Tibial artery (tissue), 4 donors: ENCODE data around the gene DMD.

Source experiments
- DNase-seq, 2 donors: peaks; one replicate each; pipeline ENCODE4 v3.0.0-alpha.2; 2019
- H3K27ac ChIP-seq, 2 donors: fragments of 200-600 bp; sonication (generic) in 1 of 2; 1 replicate in 1 of 2; 2 replicates in 1 of 2; pipeline ENCODE4 v1.5.1; 2018 to 2019; ENCODE audit warnings: mild to moderate bottlenecking in 1 of 2
- H3K27me3 ChIP-seq, 2 donors: fragments of 200-600 bp; sonication (generic) in 1 of 2; one replicate each; pipeline versions ENCODE4 v1.5.1 to v1.6.0; 2016 to 2019
- H3K36me3 ChIP-seq, 3 donors: fragments of 200-600 bp; sonication (generic) in 2 of 3; one replicate each; pipeline ENCODE4 v1.5.1; 2016 to 2019; ENCODE audit warnings: mild to moderate bottlenecking in 2 of 3
- H3K4me1 ChIP-seq, 4 donors: fragments of 200-600 bp; sonication (generic) in 2 of 4; 1 replicate in 3 of 4; 2 replicates in 1 of 4; pipeline ENCODE4 v1.5.1; 2016 to 2019
- H3K4me3 ChIP-seq, 2 donors: fragments of 200-600 bp; sonication (generic) in 1 of 2; 1 replicate in 1 of 2; 2 replicates in 1 of 2; pipeline ENCODE4 v1.5.1; 2018 to 2019; ENCODE audit warnings: mild to moderate bottlenecking in 2 of 2
- H3K9me3 ChIP-seq, 3 donors: fragments of 200-600 bp; sonication (generic) in 1 of 3; one replicate each; pipeline ENCODE4 v1.5.1; 2016 to 2019
- CTCF ChIP-seq, 2 experiments: fragments of 200-600 bp in 1 of 2; fragments of 450-650 bp in 1 of 2; IDR thresholded peaks; one replicate each; pipeline ENCODE4 v1.5.1; 2017 to 2019; ENCODE audit warnings: antibody characterized with exemption in 2 of 2, mild to moderate bottlenecking in 1 of 2, moderate library complexity in 1 of 2
- intact Hi-C: fragments of 100-400 bp; cut with DNase I; formaldehyde crosslinking; loops from one replicate; pipeline ENCODE4 v1.15.0; 2023; ENCODE audit warnings: low total_unique reads

Gene DMD

GRCh38 chrX:33178690-33179089 lies 32.7 kb downstream of the DMD start:
- DNase-seq, result no peak
- H3K9me3 ChIP-seq, result no peaks in the 10 kb centered on the region
- intact Hi-C loops, result no loop called here
- peaks cover 0 to 8% (median 0%) of the 10 kb centered on the region in 4 donors for H3K4me1 ChIP-seq
- H3K27ac ChIP-seq, result no peak overlapping the region
- H3K36me3 ChIP-seq, result no peaks in the 10 kb centered on the region
- H3K27me3 ChIP-seq, result no peaks in the 10 kb centered on the region
- H3K4me3 ChIP-seq, result no peak overlapping the region
- no peak for TF ChIP-seq CTCF (IDR thresholded peaks at IDR 0.05)

- Histone ChIP-seq H3K4me3 (no peak overlapping the region), H3K36me3 (no peaks in the 10 kb centered on the region), H3K9me3 (no peaks in the 10 kb centered on the region), H3K4me1 (peaks cover 0 to 5% (median 0%) of the 10 kb centered on the region in 4 donors), H3K27me3 (no peaks in the 10 kb centered on the region), H3K27ac (no peak overlapping the region)
- TF ChIP-seq CTCF (IDR thresholded peaks at IDR 0.05), result no peak
- DNase-seq, result no peak
- intact Hi-C loops, result no loop called here
Measured at GRCh38 chrX:33178218-33178617, 33.1 kb downstream of the DMD start.

GRCh38 chrX:33175201-33175600 lies 36.1 kb downstream of the DMD start:
- Histone ChIP-seq H3K4me3 (no peak overlapping the region), H3K4me1 (no peaks in the 10 kb centered on the region), H3K27me3 (no peaks in the 10 kb centered on the region), H3K9me3 (no peaks in the 10 kb centered on the region), H3K36me3 (no peaks in the 10 kb centered on the region), H3K27ac (no peak overlapping the region)
- no peak for DNase-seq
- intact Hi-C loops, result no loop called here
- TF ChIP-seq CTCF (IDR thresholded peaks at IDR 0.05), result no peak

- H3K27ac ChIP-seq, result no peak overlapping the region
- no peaks in the 10 kb centered on the region for H3K9me3 ChIP-seq
- H3K36me3 ChIP-seq, result no peaks in the 10 kb centered on the region
- DNase-seq, result no peak
- no peak overlapping the region for H3K4me3 ChIP-seq
- intact Hi-C loops, result no loop called here
- no peaks in the 10 kb centered on the region for H3K4me1 ChIP-seq
- no peak for TF ChIP-seq CTCF (IDR thresholded peaks at IDR 0.05)
- H3K27me3 ChIP-seq, result no peaks in the 10 kb centered on the region
Measured at GRCh38 chrX:33171041-33171440, 40.3 kb downstream of the DMD start.

GRCh38 chrX:33161829-33162228 lies 49.5 kb downstream of the DMD start:
- intact Hi-C loops, result no loop called here
- no peaks in the 10 kb centered on the region for H3K36me3 ChIP-seq
- no peak overlapping the region for H3K4me3 ChIP-seq
- DNase-seq, result no peak
- no peak overlapping the region for H3K27ac ChIP-seq
- no peaks in the 10 kb centered on the region for H3K9me3 ChIP-seq
- H3K27me3 ChIP-seq, result no peaks in the 10 kb centered on the region
- TF ChIP-seq CTCF (IDR thresholded peaks at IDR 0.05), result no peak
- H3K4me1 ChIP-seq, result no peaks in the 10 kb centered on the region

- no peak for TF ChIP-seq CTCF (IDR thresholded peaks at IDR 0.05)
- no peak for DNase-seq
- no peak overlapping the region for H3K27ac ChIP-seq
- H3K36me3 ChIP-seq, result no peaks in the 10 kb centered on the region
- no peaks in the 10 kb centered on the region for H3K9me3 ChIP-seq
- H3K4me1 ChIP-seq, result peaks cover 0 to 11% (median 1%) of the 10 kb centered on the region in 4 donors
- no peaks in the 10 kb centered on the region for H3K27me3 ChIP-seq
- intact Hi-C loops, result no loop called here
- H3K4me3 ChIP-seq, result no peak overlapping the region
Measured at GRCh38 chrX:33160273-33160672, 51.1 kb downstream of the DMD start.
